Posterior cingulate gyrus (tissue), 11 donors: ENCODE data around the gene GRIK3.

Source experiments
- DNase-seq, 10 donors: peaks; one replicate each; pipeline versions ENCODE4 v3.0.0 to v3.0.0-alpha.2; 2020 to 2021; ENCODE audit warnings: mixed read lengths in 3 of 10
- intact Hi-C: fragments of 100-400 bp; cut with DNase I; formaldehyde crosslinking; loops from one replicate; pipeline ENCODE4 v1.15.1; 2023

Gene GRIK3

GRCh38 chr1:36759355-36759754, 275.0 kb downstream of the GRIK3 start:
- no peak for DNase-seq
- intact Hi-C loops = no loop called here

GRCh38 chr1:36755303-36756230, 278.7 kb downstream of the GRIK3 start:
- intact Hi-C loops = no loop called here
- DNase-seq = peak in 1 of 10 donors; percentile 52

- DNase-seq = no peak
- intact Hi-C loops = no loop called here
These were observed 279.9 kb downstream of the GRIK3 start for GRCh38 chr1:36754366-36754765.

GRCh38 chr1:36753451-36753850, 280.9 kb downstream of the GRIK3 start:
- intact Hi-C loops = no loop called here
- DNase-seq = peak in 1 of 10 donors; percentile 40

GRCh38 chr1:36752891-36753361, 281.4 kb downstream of the GRIK3 start:
- DNase-seq = peak in 1 of 10 donors; percentile 70
- intact Hi-C loops = no loop called here

- no peak for DNase-seq
- intact Hi-C loops = no loop called here
These were observed 281.9 kb downstream of the GRIK3 start for GRCh38 chr1:36752431-36752830.

GRCh38 chr1:36751525-36751924, 282.8 kb downstream of the GRIK3 start:
- intact Hi-C loops = no loop called here
- no peak for DNase-seq

GRCh38 chr1:36748466-36748865, 285.8 kb downstream of the GRIK3 start:
- no peak for DNase-seq
- intact Hi-C loops = no loop called here
